Left ventricle myocardium inferior (tissue), 1 donor: ENCODE results near the gene ZBTB26. TPM values are rescaled to one million over a fixed set of nuclear protein-coding genes. Genes with fewer than 3 reads are reported as not detected.

Experiments
- DNase-seq: peaks from one replicate; pipeline ENCODE4 v3.0.0-alpha.2; 2020
- H3K27ac ChIP-seq: fragments of 200-600 bp; replicated peaks from 2 replicates; pipeline ENCODE4 v1.8.0; 2021
- H3K27me3 ChIP-seq: fragments of 200-600 bp; 2 replicates; pipeline ENCODE4 v1.8.0; 2021; ENCODE audit warnings: low read depth
- H3K36me3 ChIP-seq: fragments of 200-600 bp; 2 replicates; pipeline ENCODE4 v1.8.0; 2021
- H3K4me1 ChIP-seq: fragments of 200-600 bp; 2 replicates; pipeline ENCODE4 v1.8.0; 2021
- H3K4me3 ChIP-seq: fragments of 200-600 bp; 2 replicates; pipeline ENCODE4 v1.8.0; 2021; ENCODE audit warnings: mild to moderate bottlenecking, moderate library complexity
- H3K9me3 ChIP-seq: fragments of 200-600 bp; replicated peaks from 2 replicates; pipeline ENCODE4 v1.8.0; 2021
- CTCF ChIP-seq: fragments of 200-600 bp; IDR thresholded peaks from 2 replicates; pipeline ENCODE4 v1.8.0; 2021; ENCODE audit warnings: antibody characterized with exemption, mild to moderate bottlenecking, borderline replicate concordance
- intact Hi-C: fragments of 100-400 bp; cut with micrococcal nuclease; formaldehyde crosslinking; loops from one replicate; pipeline ENCODE4 v1.11.0; 2022
- long read RNA-seq: library from polyadenylated mRNA; unstranded; transcript quantifications from one replicate; pipeline ENCODE4 v2.0.0, GENCODE V29; 2021
- total RNA-seq: library from RNA; stranded (reverse); fragmentation: NEBNext Ultra II Directional; extraction: Animal tissue kit (Norgen Biotek cat#: 25700); gene quantifications from one replicate; pipeline ENCODE4 v1.2.1, GENCODE V29; 2021
- donor health status: DM: no; HTN: yes; CAD: no; lungs with severe emphysema.

Gene ZBTB26
- 5.4 TPM for total RNA-seq
- long read RNA-seq, full-length matches to known transcripts, result 7 of 15 reads
- long read RNA-seq, partial matches to known transcripts, result 2 of 15 reads
- long read RNA-seq, other reads (novel, unspliced or antisense), result 6 of 15 reads

- no peaks in the 10 kb centered on the region for H3K9me3 ChIP-seq
- intact Hi-C loops, result no loop called here
- H3K4me1 ChIP-seq, result peaks cover 59% of the 10 kb centered on the region
- no peaks in the 10 kb centered on the region for H3K27me3 ChIP-seq
- peak; percentile 94 for DNase-seq
- peak within 1 kb of the TSS; percentile 89 for H3K27ac ChIP-seq
- peaks cover 9% of the 10 kb centered on the region for H3K36me3 ChIP-seq
- no peak for TF ChIP-seq CTCF
- peak within 1 kb of the TSS; percentile 90 for H3K4me3 ChIP-seq
Observed at GRCh38 chr9:122931226-122932121, at the start of gene ZBTB26. ZBTB26 (minus strand) TSS chr9:122931512; CDS start chr9:122919934, 11,578 bp downstream.

- TF ChIP-seq CTCF, result no peak
- DNase-seq, result no peak
- no peak overlapping the region for H3K4me3 ChIP-seq
- H3K27me3 ChIP-seq, result no peaks in the 10 kb centered on the region
- H3K9me3 ChIP-seq, result no peaks in the 10 kb centered on the region
- peaks cover 26% of the 10 kb centered on the region for H3K4me1 ChIP-seq
- H3K27ac ChIP-seq, result no peak overlapping the region
- no peaks in the 10 kb centered on the region for H3K36me3 ChIP-seq
- intact Hi-C loops, result no loop called here
Observed at GRCh38 chr9:122978601-122979000, 47.3 kb upstream of the ZBTB26 start.

- intact Hi-C loops, result no loop called here
- Histone ChIP-seq H3K9me3 (no peaks in the 10 kb centered on the region), H3K27me3 (no peaks in the 10 kb centered on the region), H3K4me1 (peaks cover 26% of the 10 kb centered on the region), H3K27ac (peak overlapping the region; percentile 80), H3K36me3 (peaks cover 16% of the 10 kb centered on the region), H3K4me3 (no peak overlapping the region)
- no peak for DNase-seq
- no peak for TF ChIP-seq CTCF
Observed at GRCh38 chr9:122975196-122975595, 43.9 kb upstream of the ZBTB26 start.

GRCh38 chr9:122961139-122961538, 29.8 kb upstream of the ZBTB26 start:
- Histone ChIP-seq H3K36me3 (peaks cover 53% of the 10 kb centered on the region), H3K9me3 (peaks cover 4% of the 10 kb centered on the region), H3K27ac (no peak overlapping the region), H3K4me1 (peaks cover 10% of the 10 kb centered on the region), H3K27me3 (no peaks in the 10 kb centered on the region), H3K4me3 (no peak overlapping the region)
- no peak for TF ChIP-seq CTCF
- no peak for DNase-seq
- intact Hi-C loops, result no loop called here

- no peak for TF ChIP-seq CTCF
- peaks cover 36% of the 10 kb centered on the region for H3K4me1 ChIP-seq
Observed at GRCh38 chr9:122955961-122956360, 24.6 kb upstream of the ZBTB26 start.

More at GRCh38 chr9:122955961-122956360, 24.6 kb upstream of the ZBTB26 start:
- H3K27ac ChIP-seq, result no peak overlapping the region
- H3K27me3 ChIP-seq, result no peaks in the 10 kb centered on the region
- H3K36me3 ChIP-seq, result peaks cover 22% of the 10 kb centered on the region
- H3K4me3 ChIP-seq, result no peak overlapping the region
- intact Hi-C loops, result no loop called here
- DNase-seq, result no peak
- H3K9me3 ChIP-seq, result peaks cover 1% of the 10 kb centered on the region
